ENCODE data around the gene ZC3H12A. TPM values are rescaled to one million over a fixed set of nuclear protein-coding genes. Genes with fewer than 3 reads are reported as not detected.

ZC3H12A gene
- total and polyA plus RNA-seq, 4 donors: 2.1 to 10.9 (median 3.0) TPM

DNA sequence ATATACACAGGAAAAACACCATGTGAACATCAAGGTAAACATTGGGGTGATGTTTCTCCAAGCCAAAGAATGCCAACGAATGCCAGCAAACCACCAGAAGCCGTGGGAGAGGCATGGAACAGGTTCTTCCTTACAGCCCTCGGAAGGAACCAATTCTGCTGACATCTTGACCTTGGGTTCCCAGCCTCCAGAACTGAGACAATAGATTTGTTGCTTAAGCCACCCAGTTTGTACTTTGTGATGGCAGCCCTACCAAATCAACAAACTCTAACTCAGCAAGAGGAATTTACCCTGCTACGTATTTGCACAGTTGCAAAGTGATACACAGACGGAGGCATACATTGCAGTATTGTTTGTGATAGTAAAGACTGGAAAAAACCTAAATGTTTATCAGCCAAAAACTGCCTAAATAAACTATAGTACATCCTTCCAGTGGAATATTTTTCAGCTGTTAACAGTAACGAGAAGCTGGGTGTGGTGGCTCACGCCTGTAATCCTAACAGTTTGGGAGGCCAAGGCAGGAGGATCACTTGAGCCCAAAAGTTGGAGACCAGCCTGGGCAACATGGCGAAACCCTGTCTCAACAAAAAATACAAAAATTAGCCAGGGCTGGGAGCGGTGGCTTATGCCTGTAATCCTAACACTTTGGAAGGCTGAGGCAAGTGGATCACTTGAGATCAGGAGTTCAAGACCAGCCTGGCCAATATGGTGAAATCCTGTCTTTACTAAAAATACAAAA lies 12.5 kb upstream of the ZC3H12A start:
- TF ChIP-seq, protein P1, sequence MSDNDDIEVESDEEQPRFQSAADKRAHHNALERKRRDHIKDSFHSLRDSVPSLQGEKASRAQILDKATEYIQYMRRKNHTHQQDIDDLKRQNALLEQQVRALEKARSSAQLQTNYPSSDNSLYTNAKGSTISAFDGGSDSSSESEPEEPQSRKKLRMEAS (IDR thresholded peaks at IDR 0.05): no peak
- TF ChIP-seq, protein P2, sequence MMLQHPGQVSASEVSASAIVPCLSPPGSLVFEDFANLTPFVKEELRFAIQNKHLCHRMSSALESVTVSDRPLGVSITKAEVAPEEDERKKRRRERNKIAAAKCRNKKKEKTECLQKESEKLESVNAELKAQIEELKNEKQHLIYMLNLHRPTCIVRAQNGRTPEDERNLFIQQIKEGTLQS (IDR thresholded peaks at IDR 0.05): no peak
- no peak for TF ChIP-seq SP1 (IDR thresholded peaks at IDR 0.05)
- Histone ChIP-seq H3K4me3 (ENCODE audit: low read depth in 1 of 3, low read length in 3 of 3) (no peak overlapping the region), H3K9me3 (ENCODE audit: control insufficient read depth in 4 of 4, low read length in 3 of 4) (no peaks in the 10 kb centered on the region), H3K27me3 (ENCODE audit: control insufficient read depth in 4 of 4, insufficient read depth in 4 of 4, low read length in 3 of 4) (no peaks in the 10 kb centered on the region), H3K9ac (ENCODE audit: low read depth in 1 of 2, low read length in 2 of 2) (no peak overlapping the region), H3K27ac (ENCODE audit: low read depth in 1 of 2, low read length in 2 of 2) (no peak overlapping the region), H3K4me1 (ENCODE audit: control insufficient read depth in 4 of 4, insufficient read depth in 4 of 4, low read length in 3 of 4) (peaks cover 3 to 11% (median 7%) of the 10 kb centered on the region in 4 donors), H3K36me3 (ENCODE audit: control insufficient read depth in 4 of 4, insufficient read depth in 3 of 4, low read depth in 1 of 4, low read length in 3 of 4) (no peaks in the 10 kb centered on the region)
- 83% methylated on average over 9 of the region's 9 CpGs for WGBS
- no peak for DNase-seq (ENCODE audit: low spot score)

DNA sequence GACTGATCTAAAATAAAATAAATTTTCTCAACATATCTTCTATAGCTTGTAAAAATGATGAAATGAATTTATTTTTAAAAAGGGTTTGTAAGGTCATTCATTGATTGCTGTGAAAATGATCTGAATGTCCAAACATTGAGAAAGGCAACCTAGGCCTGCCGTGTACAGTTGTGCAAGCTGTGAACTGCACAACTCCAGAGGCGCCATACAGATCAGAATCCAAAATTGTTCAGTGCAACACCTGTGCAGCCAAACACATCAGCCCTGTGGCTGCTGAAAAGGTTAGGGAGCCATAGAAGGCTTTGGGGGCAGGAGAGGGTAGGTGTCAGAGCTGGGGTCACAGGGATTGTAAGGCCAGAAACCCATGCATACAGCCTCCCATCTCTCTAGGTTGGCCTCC lies 9.9 kb upstream of the ZC3H12A start:
- Histone ChIP-seq H3K4me1 (ENCODE audit: control insufficient read depth in 4 of 4, insufficient read depth in 4 of 4, low read length in 3 of 4) (peaks cover 3 to 11% (median 7%) of the 10 kb centered on the region in 4 donors), H3K27ac (ENCODE audit: low read depth in 1 of 2, low read length in 2 of 2) (no peak overlapping the region), H3K4me3 (ENCODE audit: low read depth in 1 of 3, low read length in 3 of 3) (no peak overlapping the region), H3K27me3 (ENCODE audit: control insufficient read depth in 4 of 4, insufficient read depth in 4 of 4, low read length in 3 of 4) (no peaks in the 10 kb centered on the region), H3K9ac (ENCODE audit: low read depth in 1 of 2, low read length in 2 of 2) (no peak overlapping the region), H3K36me3 (ENCODE audit: control insufficient read depth in 4 of 4, insufficient read depth in 3 of 4, low read depth in 1 of 4, low read length in 3 of 4) (no peaks in the 10 kb centered on the region), H3K9me3 (ENCODE audit: control insufficient read depth in 4 of 4, low read length in 3 of 4) (no peaks in the 10 kb centered on the region)
- no peak for DNase-seq (ENCODE audit: low spot score)
- 24% methylated on average over 2 of the region's 2 CpGs for WGBS
- TF ChIP-seq FOXA1 (IDR thresholded peaks at IDR 0.05): no peak
- TF ChIP-seq RXRA (IDR thresholded peaks at IDR 0.05): peak in 1 of 2 donors; percentile 16
- no peak for TF ChIP-seq NR2F2 (IDR thresholded peaks at IDR 0.05)
- no peak for TF ChIP-seq EGR1 (IDR thresholded peaks at IDR 0.05; ENCODE audit: low read depth in 2 of 2)
- no peak for TF ChIP-seq YY1 (IDR thresholded peaks at IDR 0.05)
- no peak for TF ChIP-seq HNF4G (IDR thresholded peaks at IDR 0.05)

DNA sequence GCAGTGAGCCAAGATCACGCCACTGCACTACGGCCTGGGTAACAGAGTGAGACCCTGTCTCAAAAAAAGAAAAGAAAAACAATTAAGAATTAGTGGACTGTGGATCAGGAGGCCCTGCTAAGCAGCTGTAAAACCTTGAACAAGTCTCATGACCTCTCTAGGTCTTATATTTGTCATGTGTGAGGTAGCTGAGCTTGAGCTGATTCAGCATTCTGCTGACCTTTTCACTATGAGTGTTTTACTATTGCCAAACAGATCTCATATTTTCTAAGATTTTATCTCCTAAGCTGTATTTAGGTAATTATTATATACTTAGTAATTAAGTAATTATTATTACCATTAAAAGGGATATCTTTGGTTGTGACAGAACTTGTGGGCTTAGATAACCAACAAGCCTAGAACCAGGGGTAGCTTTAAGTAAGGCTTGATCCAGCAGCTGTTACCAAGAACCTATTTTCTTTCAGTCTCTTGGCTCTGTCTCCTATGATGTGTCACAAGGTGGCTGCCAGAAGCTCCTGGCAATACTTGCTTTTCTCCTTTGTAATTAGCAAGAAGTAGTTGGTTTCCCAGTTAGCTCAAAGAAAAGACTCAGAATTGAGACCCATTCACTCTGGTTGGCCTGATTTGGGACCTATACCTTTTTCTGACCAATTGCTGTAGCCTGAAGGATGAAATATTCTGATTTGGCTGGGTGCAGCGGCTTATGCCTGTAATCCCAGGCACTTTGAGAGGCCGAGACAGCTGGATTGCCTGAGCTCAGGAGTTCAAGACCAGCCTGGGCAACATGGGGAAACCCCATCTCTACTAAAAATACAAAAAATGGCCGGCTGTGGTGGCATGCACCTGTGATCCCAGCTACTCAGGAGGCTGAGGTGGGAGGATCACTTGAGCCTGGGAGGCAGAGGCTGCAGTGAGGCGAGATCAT lies 8.5 kb upstream of the ZC3H12A start:
- 82% methylated on average over 6 of the region's 6 CpGs for WGBS

More for the DNA sequence above, 8.5 kb upstream of the ZC3H12A start:
- no peak for TF ChIP-seq GABPA (IDR thresholded peaks at IDR 0.05 in 1 of 2, conservative IDR thresholded peaks at IDR 0.05 in 1 of 2)
- TF ChIP-seq, protein P3, sequence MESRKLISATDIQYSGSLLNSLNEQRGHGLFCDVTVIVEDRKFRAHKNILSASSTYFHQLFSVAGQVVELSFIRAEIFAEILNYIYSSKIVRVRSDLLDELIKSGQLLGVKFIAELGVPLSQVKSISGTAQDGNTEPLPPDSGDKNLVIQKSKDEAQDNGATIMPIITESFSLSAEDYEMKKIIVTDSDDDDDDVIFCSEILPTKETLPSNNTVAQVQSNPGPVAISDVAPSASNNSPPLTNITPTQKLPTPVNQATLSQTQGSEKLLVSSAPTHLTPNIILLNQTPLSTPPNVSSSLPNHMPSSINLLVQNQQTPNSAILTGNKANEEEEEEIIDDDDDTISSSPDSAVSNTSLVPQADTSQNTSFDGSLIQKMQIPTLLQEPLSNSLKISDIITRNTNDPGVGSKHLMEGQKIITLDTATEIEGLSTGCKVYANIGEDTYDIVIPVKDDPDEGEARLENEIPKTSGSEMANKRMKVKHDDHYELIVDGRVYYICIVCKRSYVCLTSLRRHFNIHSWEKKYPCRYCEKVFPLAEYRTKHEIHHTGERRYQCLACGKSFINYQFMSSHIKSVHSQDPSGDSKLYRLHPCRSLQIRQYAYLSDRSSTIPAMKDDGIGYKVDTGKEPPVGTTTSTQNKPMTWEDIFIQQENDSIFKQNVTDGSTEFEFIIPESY (IDR thresholded peaks at IDR 0.05): no peak
- TF ChIP-seq RAD21 (IDR thresholded peaks at IDR 0.05): no peak
- no peak for TF ChIP-seq HNF4G (IDR thresholded peaks at IDR 0.05)
- TF ChIP-seq, protein P4, sequence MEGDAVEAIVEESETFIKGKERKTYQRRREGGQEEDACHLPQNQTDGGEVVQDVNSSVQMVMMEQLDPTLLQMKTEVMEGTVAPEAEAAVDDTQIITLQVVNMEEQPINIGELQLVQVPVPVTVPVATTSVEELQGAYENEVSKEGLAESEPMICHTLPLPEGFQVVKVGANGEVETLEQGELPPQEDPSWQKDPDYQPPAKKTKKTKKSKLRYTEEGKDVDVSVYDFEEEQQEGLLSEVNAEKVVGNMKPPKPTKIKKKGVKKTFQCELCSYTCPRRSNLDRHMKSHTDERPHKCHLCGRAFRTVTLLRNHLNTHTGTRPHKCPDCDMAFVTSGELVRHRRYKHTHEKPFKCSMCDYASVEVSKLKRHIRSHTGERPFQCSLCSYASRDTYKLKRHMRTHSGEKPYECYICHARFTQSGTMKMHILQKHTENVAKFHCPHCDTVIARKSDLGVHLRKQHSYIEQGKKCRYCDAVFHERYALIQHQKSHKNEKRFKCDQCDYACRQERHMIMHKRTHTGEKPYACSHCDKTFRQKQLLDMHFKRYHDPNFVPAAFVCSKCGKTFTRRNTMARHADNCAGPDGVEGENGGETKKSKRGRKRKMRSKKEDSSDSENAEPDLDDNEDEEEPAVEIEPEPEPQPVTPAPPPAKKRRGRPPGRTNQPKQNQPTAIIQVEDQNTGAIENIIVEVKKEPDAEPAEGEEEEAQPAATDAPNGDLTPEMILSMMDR (IDR thresholded peaks at IDR 0.05; ENCODE audit: low read depth, low read length, missing input control): no peak
- TF ChIP-seq FOXA2 (IDR thresholded peaks at IDR 0.05): no peak
- no peak for TF ChIP-seq YY1 (IDR thresholded peaks at IDR 0.05)
- H3K9me3 ChIP-seq (ENCODE audit: control insufficient read depth in 4 of 4, low read length in 3 of 4): no peaks in the 10 kb centered on the region
- no peak overlapping the region for H3K9ac ChIP-seq (ENCODE audit: low read depth in 1 of 2, low read length in 2 of 2)
- H3K27ac ChIP-seq (ENCODE audit: low read depth in 1 of 2, low read length in 2 of 2): peak overlapping the region in 1 of 2 donors; percentile 75
- H3K4me1 ChIP-seq (ENCODE audit: control insufficient read depth in 4 of 4, insufficient read depth in 4 of 4, low read length in 3 of 4): peaks cover 3 to 11% (median 7%) of the 10 kb centered on the region in 4 donors
- H3K27me3 ChIP-seq (ENCODE audit: control insufficient read depth in 4 of 4, insufficient read depth in 4 of 4, low read length in 3 of 4): no peaks in the 10 kb centered on the region
- no peak overlapping the region for H3K4me3 ChIP-seq (ENCODE audit: low read depth in 1 of 3, low read length in 3 of 3)
- no peak for DNase-seq (ENCODE audit: low spot score)
- no peaks in the 10 kb centered on the region for H3K36me3 ChIP-seq (ENCODE audit: control insufficient read depth in 4 of 4, insufficient read depth in 3 of 4, low read depth in 1 of 4, low read length in 3 of 4)
